Stimulated activated CD4-positive, alpha-beta T cell treated with anti-CD3 and anti-CD28 coated beads, Interleukin-4, amount 100 ng/mL, for 1 hour (primary cell): ENCODE measurements around the gene DDX4.

Experiments
- DNase-seq: peaks from one replicate; pipeline ENCODE4 v3.0.0-alpha.2; 2020

The DDX4 gene

GRCh38 chr5:55829956-55830355 is 92.1 kb downstream of the DDX4 start:
- DNase-seq = no peak

DNA sequence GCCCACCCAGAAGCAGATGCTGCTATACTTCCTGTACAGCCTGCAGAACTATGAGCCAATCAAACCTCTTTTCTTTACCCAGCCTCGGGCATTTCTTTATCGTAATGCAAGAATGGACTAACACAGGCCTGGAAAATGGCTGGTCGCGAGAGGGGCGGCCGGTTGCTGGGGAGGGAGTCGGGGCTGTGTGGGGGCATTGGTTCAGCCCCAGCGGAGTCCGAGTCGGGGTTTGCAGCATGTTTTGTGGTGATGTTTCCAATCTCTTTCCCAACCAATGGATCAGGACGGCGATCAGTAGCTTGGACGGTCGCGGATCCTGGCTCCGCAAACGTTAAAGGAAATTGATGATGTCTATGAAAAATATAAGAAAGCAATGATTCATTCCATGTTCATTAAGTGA is 94.6 kb downstream of the DDX4 start:
- no peak for DNase-seq

DNA sequence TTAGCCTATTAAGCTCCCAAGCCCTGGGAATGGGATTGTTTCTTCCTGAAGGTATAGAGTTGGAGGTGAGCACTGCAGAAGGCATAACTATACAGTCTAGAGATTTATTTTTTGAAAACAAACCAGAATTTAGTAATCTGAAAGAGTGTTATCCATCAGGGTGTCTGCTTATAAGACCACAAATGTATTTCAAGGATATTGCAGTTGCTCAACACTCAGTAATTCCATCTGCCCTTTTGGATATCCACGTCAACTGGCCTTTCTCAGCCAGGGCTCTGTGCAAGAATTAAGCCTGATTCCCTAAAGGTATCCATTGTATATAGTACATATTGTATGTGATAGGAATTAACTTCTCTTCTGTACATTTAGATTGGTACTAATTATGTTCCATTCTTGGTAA is 98.3 kb downstream of the DDX4 start:
- DNase-seq = no peak

- DNase-seq = no peak
Measured at GRCh38 chr5:55841976-55842375, 104.1 kb downstream of the DDX4 start.

- no peak for DNase-seq
Measured at GRCh38 chr5:55847837-55848236, 110.0 kb downstream of the DDX4 start.

- no peak for DNase-seq
Measured at GRCh38 chr5:55848783-55849182, 110.9 kb downstream of the DDX4 start.

- DNase-seq = no peak
Measured at GRCh38 chr5:55850839-55851674, 113.2 kb downstream of the DDX4 start, which contains the start of gene IL31RA. Gene IL31RA, plus strand, starts transcription at chr5:55851357. Its CDS starts 214 bp downstream, at chr5:55851571.

- no peak for DNase-seq
Measured at GRCh38 chr5:55851675-55851979, 113.8 kb downstream of the DDX4 start.

DNA sequence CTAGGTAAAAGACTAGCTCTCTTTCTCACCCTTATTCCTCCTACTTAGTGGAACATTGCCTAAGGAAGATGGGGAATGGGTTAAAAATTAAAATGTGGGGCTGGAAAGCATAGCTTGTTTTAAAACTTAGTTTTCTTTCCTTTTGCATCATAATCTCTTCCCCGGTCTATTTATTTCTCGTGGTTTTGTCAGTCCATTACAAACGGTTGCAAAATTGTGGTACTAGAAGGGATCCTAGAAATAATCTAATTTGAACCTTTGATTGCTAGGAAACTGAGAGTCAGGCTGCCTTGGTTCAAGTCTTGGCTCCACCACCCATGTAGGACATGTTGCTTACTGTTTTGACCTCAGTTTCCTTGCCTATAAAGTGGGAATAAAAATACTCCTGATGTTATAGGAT is 114.6 kb downstream of the DDX4 start:
- DNase-seq = no peak

DNA sequence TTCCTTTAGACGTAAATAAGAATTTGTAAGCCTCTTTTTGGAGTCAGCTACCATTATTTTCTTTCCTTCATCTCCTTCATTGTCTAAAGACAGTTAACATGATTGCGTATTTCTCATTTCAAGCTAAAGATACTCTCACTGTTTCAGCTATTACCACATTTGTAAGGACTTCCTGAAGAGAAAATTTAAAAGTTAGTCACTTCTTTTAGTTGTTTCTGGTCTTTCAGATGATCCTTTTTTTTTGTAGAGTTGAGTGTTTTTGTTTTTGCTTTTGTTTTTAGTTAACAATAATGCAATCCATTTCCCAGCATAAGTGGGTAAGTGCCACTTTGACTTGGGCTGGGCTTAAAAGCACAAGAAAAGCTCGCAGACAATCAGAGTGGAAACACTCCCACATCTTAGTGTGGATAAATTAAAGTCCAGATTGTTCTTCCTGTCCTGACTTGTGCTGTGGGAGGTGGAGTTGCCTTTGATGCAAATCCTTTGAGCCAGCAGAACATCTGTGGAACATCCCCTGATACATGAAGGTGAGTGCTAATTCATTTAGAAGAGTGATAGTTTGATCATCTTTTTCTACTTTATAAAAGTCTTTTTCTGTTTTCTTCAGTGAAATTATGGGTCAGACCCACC is 115.3 kb downstream of the DDX4 start:
- DNase-seq = no peak

DNA sequence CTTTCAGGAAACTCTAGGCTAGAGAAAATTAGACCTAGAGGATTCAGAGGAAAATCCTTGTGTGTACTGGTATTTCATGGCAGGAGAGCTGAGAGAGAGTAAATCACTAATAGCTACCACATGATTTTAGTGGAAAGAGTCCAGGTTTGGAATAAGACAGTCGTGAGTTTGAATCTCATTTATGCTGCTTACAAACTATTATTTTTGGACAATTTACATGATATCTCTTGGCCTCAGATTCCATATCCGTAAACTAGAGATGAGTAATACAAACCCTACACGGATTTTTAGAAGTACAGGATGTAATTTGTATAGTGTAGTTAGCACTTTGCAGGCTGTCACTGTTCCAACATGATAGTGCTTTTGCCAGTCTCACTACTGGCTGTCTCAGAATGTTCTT is 116.0 kb downstream of the DDX4 start:
- no peak for DNase-seq

DNA sequence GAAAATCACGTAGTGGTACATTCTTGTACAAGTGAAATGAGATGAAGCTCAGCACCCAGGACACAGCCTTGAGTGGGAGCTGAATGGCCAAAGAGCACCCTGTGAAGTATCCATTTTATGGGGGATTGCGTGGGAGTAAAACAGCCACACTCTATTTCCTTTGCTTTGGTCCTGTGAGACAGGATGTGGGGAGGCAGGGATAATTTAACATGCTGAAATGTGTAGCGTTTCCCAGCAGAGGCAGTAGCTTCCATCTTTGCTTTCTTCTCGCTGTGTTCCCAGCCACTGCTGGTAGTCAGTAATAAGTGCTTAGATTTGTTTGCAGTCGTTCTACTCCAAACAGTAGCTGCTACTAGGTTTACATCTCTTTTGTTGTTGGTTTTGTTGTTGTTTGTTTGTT is 117.6 kb downstream of the DDX4 start:
- no peak for DNase-seq

- DNase-seq = no peak
Measured at GRCh38 chr5:55856516-55857246, 118.8 kb downstream of the DDX4 start.

- DNase-seq = no peak
Measured at GRCh38 chr5:55857247-55857640, 119.4 kb downstream of the DDX4 start.

DNA sequence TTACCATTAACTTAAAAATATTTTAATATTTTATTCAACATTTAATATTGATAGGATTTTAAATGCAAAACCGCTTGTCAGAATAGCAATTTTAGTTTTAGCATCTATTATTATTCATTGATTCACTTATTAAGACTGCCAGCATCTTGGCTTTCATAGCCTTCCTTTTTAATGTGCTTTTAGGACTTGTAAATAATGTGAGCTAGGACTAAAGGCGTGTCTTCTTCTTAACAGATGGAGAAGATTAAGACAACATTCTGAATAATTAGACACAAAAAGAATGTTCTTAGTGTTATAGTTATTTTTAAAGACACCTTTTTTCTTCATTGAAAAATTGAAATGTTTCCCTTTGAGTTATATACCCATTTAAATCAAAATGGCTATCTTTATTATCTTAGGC is 120.2 kb downstream of the DDX4 start:
- no peak for DNase-seq

DNA sequence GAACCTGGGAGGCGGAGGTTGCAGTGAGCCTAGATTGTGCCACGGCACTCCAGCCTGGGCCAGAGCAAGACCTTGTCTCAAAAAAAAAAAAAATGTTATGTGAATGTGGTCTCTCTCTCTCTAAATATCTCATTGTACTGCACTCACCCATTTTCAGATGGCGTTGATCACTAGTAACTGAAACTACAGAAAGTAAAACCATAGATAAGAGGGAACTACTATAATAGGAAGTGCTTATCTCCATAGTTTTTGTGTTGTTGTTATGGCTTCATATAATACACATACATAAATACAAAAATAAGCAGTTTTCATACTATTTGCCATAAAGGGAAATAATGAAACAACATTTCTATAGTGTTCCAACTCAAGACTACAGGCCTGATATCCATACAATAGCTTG is 122.4 kb downstream of the DDX4 start:
- no peak for DNase-seq

GRCh38 chr5:55860709-55861108 is 122.8 kb downstream of the DDX4 start:
- no peak for DNase-seq

DNA sequence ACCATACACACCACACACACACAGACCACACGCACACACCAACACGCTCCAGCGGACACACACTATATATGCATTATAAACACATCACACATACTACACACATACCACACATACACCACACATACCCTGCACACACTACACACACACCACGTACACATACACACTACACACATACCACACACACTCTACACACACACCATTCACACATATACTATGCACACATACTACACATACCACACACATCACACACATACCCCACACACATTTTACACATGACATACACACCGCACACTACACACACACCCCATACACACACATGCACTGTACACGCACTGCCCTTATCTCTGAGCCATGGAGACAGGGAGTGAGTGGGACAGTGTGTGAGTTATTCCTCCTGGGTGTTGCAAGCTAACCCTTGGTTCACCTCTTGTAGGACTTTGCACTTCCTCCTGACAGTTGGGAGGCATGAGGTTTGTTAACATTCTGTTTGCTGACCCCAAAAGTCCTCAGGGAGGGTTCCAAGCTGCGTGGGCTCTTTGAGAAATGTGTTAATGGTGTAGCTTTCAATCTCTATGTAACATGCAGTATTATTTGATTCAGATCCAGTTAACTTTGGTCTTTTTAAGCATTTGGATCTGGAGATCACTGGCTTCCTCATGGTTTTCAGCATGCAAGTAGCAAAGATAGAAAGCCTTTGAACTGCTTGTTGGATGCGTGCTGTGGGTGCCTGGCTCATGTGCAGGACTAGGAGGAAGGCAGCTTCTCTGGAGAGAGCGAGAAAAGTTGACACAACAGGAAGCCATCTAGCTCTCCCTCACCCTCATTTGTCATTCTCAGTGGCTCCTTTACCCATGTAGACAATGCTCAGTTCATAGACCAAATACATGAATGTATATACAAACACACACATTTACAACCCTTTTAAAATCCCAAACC is 127.0 kb downstream of the DDX4 start:
- no peak for DNase-seq

- DNase-seq = no peak
Measured at GRCh38 chr5:55865831-55866230, 128.0 kb downstream of the DDX4 start.

- DNase-seq = no peak
Measured at GRCh38 chr5:55866485-55866884, 128.6 kb downstream of the DDX4 start.
